ENCODE results near the gene RASSF10. TPM values are rescaled to one million over a fixed set of nuclear protein-coding genes. Genes with fewer than 3 reads are reported as not detected.

RASSF10 gene
- total RNA-seq, 1 experiment from 2014 or later: not detected

DNA sequence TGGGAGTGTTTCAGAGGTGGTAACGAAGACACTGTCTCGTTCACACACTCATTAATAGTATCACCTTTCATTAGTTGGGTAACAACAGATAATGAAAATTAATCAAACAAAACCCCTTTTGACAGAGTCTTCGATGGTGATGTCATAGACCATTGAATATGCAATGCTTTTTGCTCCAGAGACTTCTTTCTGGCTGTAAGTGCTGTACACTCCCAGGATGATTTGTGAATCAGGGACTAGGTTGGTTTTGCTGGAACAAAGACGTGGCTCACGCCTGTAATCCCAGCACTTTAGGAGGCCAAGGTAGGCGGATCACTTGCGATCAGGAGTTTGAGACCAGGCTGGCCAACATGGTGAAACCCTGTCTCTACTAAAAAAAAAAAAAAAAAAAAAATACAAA, 9.5 kb upstream of the RASSF10 start:
- DNase-seq (ENCODE audit: low read depth, low spot score) (no peak), ATAC-seq (no peak)
- no TSS peak for BruUV-seq (replicated peaks)
- no peak overlapping the region for H3K4me2 ChIP-seq (ENCODE audit: low read length)
- no peak overlapping the region for H3K9ac ChIP-seq (ENCODE audit: low read length)
- ChIA-PET CTCF (no interaction called here), POLR2A (no interaction called here), RAD21 (ENCODE audit: low non-redundant PET in 1 of 2, low total read pairs in 2 of 2, uncharacterized antibody in 2 of 2, unreplicated experiment in 2 of 2) (no interaction called here)
- H3K36me3 ChIP-seq (ENCODE audit: control insufficient read depth in 1 of 2, insufficient read depth in 2 of 2, low read length in 2 of 2): no peaks in the 10 kb centered on the region
- H3K4me3 ChIP-seq (replicated peaks in 1 of 2; ENCODE audit: low read depth in 1 of 2, low read length in 2 of 2): no peak overlapping the region
- H3K4me1 ChIP-seq (ENCODE audit: control insufficient read depth in 1 of 2, insufficient read depth in 2 of 2, low read length in 2 of 2): no peaks in the 10 kb centered on the region
- H2AFZ ChIP-seq (ENCODE audit: low read depth, low read length, poor library complexity, severe bottlenecking): no peak overlapping the region
- H3K27ac ChIP-seq (ENCODE audit: low read depth, low read length): no peak overlapping the region
- TF ChIP-seq CEBPB (IDR thresholded peaks at IDR 0.05; ENCODE audit: low read depth) (no peak), EZH2phosphoT487 (IDR thresholded peaks at IDR 0.05; ENCODE audit: borderline replicate concordance) (no peak), EGR1 (IDR thresholded peaks at IDR 0.05; ENCODE audit: low read depth) (no peak), TCF7L2 (IDR thresholded peaks at IDR 0.05; ENCODE audit: borderline replicate concordance, extremely low read depth, insufficient read depth, insufficient read length) (no peak), ELF1 (IDR thresholded peaks at IDR 0.05; ENCODE audit: borderline replicate concordance, low read depth) (no peak), YY1 (IDR thresholded peaks at IDR 0.05; ENCODE audit: extremely low read depth, insufficient replicate concordance, low read depth, low read length) (no peak), EZH2 (IDR thresholded peaks at IDR 0.05) (no peak), SP1 (IDR thresholded peaks at IDR 0.05; ENCODE audit: low read depth) (no peak), CBX3 (IDR thresholded peaks at IDR 0.05; ENCODE audit: low read depth) (no peak), SRF (IDR thresholded peaks at IDR 0.05; ENCODE audit: low read depth) (no peak), SIN3A (IDR thresholded peaks at IDR 0.05; ENCODE audit: low read depth) (no peak), JUND (IDR thresholded peaks at IDR 0.05) (no peak), ZNF274 (IDR thresholded peaks at IDR 0.05; ENCODE audit: low read depth, low read length) (no peak), ZFX (IDR thresholded peaks at IDR 0.05) (no peak), FOSL1 (IDR thresholded peaks at IDR 0.05; ENCODE audit: low read depth) (no peak)
- TF ChIP-seq, protein P1, sequence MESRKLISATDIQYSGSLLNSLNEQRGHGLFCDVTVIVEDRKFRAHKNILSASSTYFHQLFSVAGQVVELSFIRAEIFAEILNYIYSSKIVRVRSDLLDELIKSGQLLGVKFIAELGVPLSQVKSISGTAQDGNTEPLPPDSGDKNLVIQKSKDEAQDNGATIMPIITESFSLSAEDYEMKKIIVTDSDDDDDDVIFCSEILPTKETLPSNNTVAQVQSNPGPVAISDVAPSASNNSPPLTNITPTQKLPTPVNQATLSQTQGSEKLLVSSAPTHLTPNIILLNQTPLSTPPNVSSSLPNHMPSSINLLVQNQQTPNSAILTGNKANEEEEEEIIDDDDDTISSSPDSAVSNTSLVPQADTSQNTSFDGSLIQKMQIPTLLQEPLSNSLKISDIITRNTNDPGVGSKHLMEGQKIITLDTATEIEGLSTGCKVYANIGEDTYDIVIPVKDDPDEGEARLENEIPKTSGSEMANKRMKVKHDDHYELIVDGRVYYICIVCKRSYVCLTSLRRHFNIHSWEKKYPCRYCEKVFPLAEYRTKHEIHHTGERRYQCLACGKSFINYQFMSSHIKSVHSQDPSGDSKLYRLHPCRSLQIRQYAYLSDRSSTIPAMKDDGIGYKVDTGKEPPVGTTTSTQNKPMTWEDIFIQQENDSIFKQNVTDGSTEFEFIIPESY (IDR thresholded peaks at IDR 0.05; ENCODE audit: extremely low read depth, insufficient replicate concordance, low read length): no peak
- TF ChIP-seq, protein P2, sequence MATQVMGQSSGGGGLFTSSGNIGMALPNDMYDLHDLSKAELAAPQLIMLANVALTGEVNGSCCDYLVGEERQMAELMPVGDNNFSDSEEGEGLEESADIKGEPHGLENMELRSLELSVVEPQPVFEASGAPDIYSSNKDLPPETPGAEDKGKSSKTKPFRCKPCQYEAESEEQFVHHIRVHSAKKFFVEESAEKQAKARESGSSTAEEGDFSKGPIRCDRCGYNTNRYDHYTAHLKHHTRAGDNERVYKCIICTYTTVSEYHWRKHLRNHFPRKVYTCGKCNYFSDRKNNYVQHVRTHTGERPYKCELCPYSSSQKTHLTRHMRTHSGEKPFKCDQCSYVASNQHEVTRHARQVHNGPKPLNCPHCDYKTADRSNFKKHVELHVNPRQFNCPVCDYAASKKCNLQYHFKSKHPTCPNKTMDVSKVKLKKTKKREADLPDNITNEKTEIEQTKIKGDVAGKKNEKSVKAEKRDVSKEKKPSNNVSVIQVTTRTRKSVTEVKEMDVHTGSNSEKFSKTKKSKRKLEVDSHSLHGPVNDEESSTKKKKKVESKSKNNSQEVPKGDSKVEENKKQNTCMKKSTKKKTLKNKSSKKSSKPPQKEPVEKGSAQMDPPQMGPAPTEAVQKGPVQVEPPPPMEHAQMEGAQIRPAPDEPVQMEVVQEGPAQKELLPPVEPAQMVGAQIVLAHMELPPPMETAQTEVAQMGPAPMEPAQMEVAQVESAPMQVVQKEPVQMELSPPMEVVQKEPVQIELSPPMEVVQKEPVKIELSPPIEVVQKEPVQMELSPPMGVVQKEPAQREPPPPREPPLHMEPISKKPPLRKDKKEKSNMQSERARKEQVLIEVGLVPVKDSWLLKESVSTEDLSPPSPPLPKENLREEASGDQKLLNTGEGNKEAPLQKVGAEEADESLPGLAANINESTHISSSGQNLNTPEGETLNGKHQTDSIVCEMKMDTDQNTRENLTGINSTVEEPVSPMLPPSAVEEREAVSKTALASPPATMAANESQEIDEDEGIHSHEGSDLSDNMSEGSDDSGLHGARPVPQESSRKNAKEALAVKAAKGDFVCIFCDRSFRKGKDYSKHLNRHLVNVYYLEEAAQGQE (IDR thresholded peaks at IDR 0.05; ENCODE audit: low read depth): no peak
- TF ChIP-seq, protein P3, sequence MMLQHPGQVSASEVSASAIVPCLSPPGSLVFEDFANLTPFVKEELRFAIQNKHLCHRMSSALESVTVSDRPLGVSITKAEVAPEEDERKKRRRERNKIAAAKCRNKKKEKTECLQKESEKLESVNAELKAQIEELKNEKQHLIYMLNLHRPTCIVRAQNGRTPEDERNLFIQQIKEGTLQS (IDR thresholded peaks at IDR 0.05): no peak
- TF ChIP-seq, protein P4, sequence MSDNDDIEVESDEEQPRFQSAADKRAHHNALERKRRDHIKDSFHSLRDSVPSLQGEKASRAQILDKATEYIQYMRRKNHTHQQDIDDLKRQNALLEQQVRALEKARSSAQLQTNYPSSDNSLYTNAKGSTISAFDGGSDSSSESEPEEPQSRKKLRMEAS (IDR thresholded peaks at IDR 0.05): no peak
- no peaks in the 10 kb centered on the region for H3K27me3 ChIP-seq (ENCODE audit: insufficient read depth, low read length)
- H4K20me1 ChIP-seq (ENCODE audit: insufficient read depth): no peaks in the 10 kb centered on the region
- H3K9me3 ChIP-seq (ENCODE audit: control insufficient read depth in 1 of 2, insufficient read depth in 1 of 2, low read depth in 1 of 2, low read length in 2 of 2): no peaks in the 10 kb centered on the region
- no peaks in the 10 kb centered on the region for H3K9me2 ChIP-seq (ENCODE audit: insufficient read depth)
- intact Hi-C loops (cut with micrococcal nuclease): no loop called here
- no peaks in the 10 kb centered on the region for H3K79me2 ChIP-seq (ENCODE audit: insufficient read depth, low read length)

Data from HCT116 (cell line).